Endothelial cell of umbilical vein (primary cell): ENCODE data around the gene ZNF628. TPM values are rescaled to one million over a fixed set of nuclear protein-coding genes. Genes with fewer than 3 reads are reported as not detected.

ENCODE experiments used
- BruUV-seq: library from RNA; stranded (reverse); fragments of 400-500 nt; replicated peaks from 2 replicates; lab custom pipeline; 2021; lab: Mats Ljungman, UMichigan
- CTCF ChIA-PET: fragments of 300-600, 350-600 bp; sonication (Branson Sonifier 250); formaldehyde crosslinking; loops from one replicate; lab custom pipeline; 2021; ENCODE audit warnings: antibody characterized with exemption, inconsistent platforms; lab: Charles Lee
- POLR2A ChIA-PET: fragments of 300-600, 350-600 bp; sonication (Branson Sonifier 250); formaldehyde crosslinking; loops from one replicate; lab custom pipeline; 2021; ENCODE audit warnings: antibody characterized with exemption, inconsistent platforms; lab: Charles Lee
- DNase-seq: peaks from one replicate; pipeline ENCODE4 v3.0.0-alpha.2; 2011; ENCODE audit warnings: low read depth, low spot score
- FAIRE-seq: peaks from 2 replicates; lab custom pipeline; 2011; peaks lifted over from hg19 to GRCh38; lab: Jason Lieb, UNC
- H2AFZ ChIP-seq: 2 replicates; pipeline ENCODE4 v1.6.0; 2012; ENCODE audit warnings: low read depth, low read length, control low read depth, inconsistent platforms
- H3K27ac ChIP-seq: 2 replicates; pipeline ENCODE4 v1.5.1; 2011; ENCODE audit warnings: low read depth, mild to moderate bottlenecking, control low read depth, low read length, moderate library complexity; ENCODE audit not compliant: insufficient read depth
- H3K27me3 ChIP-seq, 2 experiments: 2 replicates each; pipeline versions ENCODE4 v1.6.0 to v1.6.1; 2011; ENCODE audit warnings: low read length in 2 of 2, mixed read lengths in 1 of 2; ENCODE audit not compliant: control insufficient read depth in 2 of 2, insufficient read depth in 2 of 2
- H3K36me3 ChIP-seq, 2 experiments: 2 replicates in 1 of 2; 3 replicates in 1 of 2; pipeline ENCODE4 v1.5.1; 2011; ENCODE audit warnings: low read length in 2 of 2, mild to moderate bottlenecking in 1 of 2, moderate library complexity in 1 of 2; ENCODE audit not compliant: control insufficient read depth in 2 of 2, insufficient read depth in 2 of 2; ENCODE audit errors: extremely low read depth in 1 of 2
- H3K4me1 ChIP-seq: 3 replicates; pipeline ENCODE4 v1.5.1; 2011; ENCODE audit warnings: mild to moderate bottlenecking, low read length; ENCODE audit not compliant: control insufficient read depth, insufficient read depth; ENCODE audit errors: extremely low read depth
- H3K4me2 ChIP-seq: 2 replicates; pipeline ENCODE4 v1.6.1; 2011; ENCODE audit warnings: low read length, control low read depth, mixed read lengths; ENCODE audit not compliant: insufficient read depth
- H3K4me3 ChIP-seq, 3 experiments: fragments of 200-600 bp in 1 of 3; sonication (generic), shearing (Covaris generic) in 1 of 3; replicated peaks in 1 of 3; 2 replicates each; pipeline ENCODE4 v1.5.1; 2011 to 2016; ENCODE audit warnings: control low read depth in 3 of 3, low read length in 3 of 3, mild to moderate bottlenecking in 2 of 3, inconsistent platforms in 1 of 3, low read depth in 1 of 3, moderate library complexity in 1 of 3; ENCODE audit not compliant: insufficient read depth in 1 of 3
- H3K79me2 ChIP-seq: 2 replicates; pipeline ENCODE4 v1.6.0; 2012; ENCODE audit warnings: low read length, inconsistent platforms; ENCODE audit not compliant: control insufficient read depth, insufficient read depth
- H3K9ac ChIP-seq: replicated peaks from 2 replicates; pipeline ENCODE3; 2011; ENCODE audit warnings: low read length, control low read depth; ENCODE audit not compliant: insufficient read depth; ENCODE audit errors: extremely low read depth
- H3K9me1 ChIP-seq: replicated peaks from 3 replicates; pipeline ENCODE4 v1.6.0; 2011; ENCODE audit warnings: mild to moderate bottlenecking, low read length; ENCODE audit not compliant: control insufficient read depth, insufficient read depth; ENCODE audit errors: extremely low read depth
- H3K9me3 ChIP-seq: replicated peaks from 2 replicates; pipeline ENCODE4 v1.5.1; 2012; ENCODE audit warnings: low read length, inconsistent platforms; ENCODE audit not compliant: control insufficient read depth, insufficient read depth
- H4K20me1 ChIP-seq: replicated peaks from 2 replicates; pipeline ENCODE3; 2011; ENCODE audit warnings: mild to moderate bottlenecking, low read length; ENCODE audit not compliant: control insufficient read depth, insufficient read depth; ENCODE audit errors: extremely low read depth
- CTCF ChIP-seq, 2 donors: IDR thresholded peaks; 1 replicate in 1 of 2; 2 replicates in 1 of 2; pipeline ENCODE4 v1.5.1; 2011; ENCODE audit warnings: low read length in 2 of 2, mild to moderate bottlenecking in 2 of 2, moderate library complexity in 2 of 2, control low read depth in 1 of 2, inconsistent platforms in 1 of 2, low read depth in 1 of 2; ENCODE audit not compliant: insufficient read depth in 1 of 2; ENCODE audit errors: extremely low read depth in 1 of 2
- EZH2 ChIP-seq: IDR thresholded peaks from 2 replicates; pipeline ENCODE4 v1.6.1; 2012; ENCODE audit warnings: borderline replicate concordance, low read depth, mild to moderate bottlenecking, moderate library complexity, low read length, inconsistent platforms; ENCODE audit not compliant: severe bottlenecking
- FOS ChIP-seq: IDR thresholded peaks from 2 replicates; pipeline ENCODE4 v1.6.1; 2011; ENCODE audit warnings: mild to moderate bottlenecking, low read length, moderate library complexity, borderline replicate concordance; ENCODE audit not compliant: insufficient read depth
- dilution Hi-C: fragments of 300-500 bp; cut with MboI; formaldehyde crosslinking; loops from one replicate; pipeline ENCODE4 v1.15.0; 2019; ENCODE audit warnings: low sequenced_read_pairs; ENCODE audit not compliant: extremely low pct_ligation_motif_present
- intact Hi-C: fragments of 100-400 bp; cut with micrococcal nuclease; formaldehyde crosslinking; loops from one replicate; pipeline ENCODE4 v1.10.0; 2022
- polyA plus RNA-seq, 4 experiments: library from polyadenylated mRNA; depleted of rRNA in 3 of 4; stranded (reverse) in 3 of 4; unstranded in 1 of 4; fragments of >200 nt; gene quantifications; 2 replicates each; pipeline versions ENCODE4 v1.2.1 to v1.2.3, GENCODE V29; 2011 to 2012; ENCODE audit warnings: missing spikeins in 1 of 4
- total RNA-seq: library from RNA; stranded (reverse); gene quantifications from 2 replicates; pipeline ENCODE4 v1.2.3, GENCODE V29; 2021

ZNF628 gene
- total and polyA plus RNA-seq, 2 donors (not counting 3 experiments of a cell fraction or from before 2014, with no cell fraction given) = 2.0 to 10.4 TPM

- Histone ChIP-seq H3K27me3 (no peaks in the 10 kb centered on the region), H3K79me2 (peaks cover 2% of the 10 kb centered on the region), H2AFZ (no peak overlapping the region), H3K4me2 (peak overlapping the region; percentile 71), H4K20me1 (no peaks in the 10 kb centered on the region), H3K4me1 (peaks cover 34% of the 10 kb centered on the region), H3K9me3 (no peaks in the 10 kb centered on the region), H3K4me3 (peak overlapping the region in 1 of 3 experiments; percentile 7), H3K27ac (peak overlapping the region; percentile 92), H3K36me3 (peaks cover 0 to 3% of the 10 kb centered on the region in 2 experiments), H3K9me1 (no peaks in the 10 kb centered on the region), H3K9ac (peak overlapping the region; percentile 29)
- ChIA-PET CTCF (interaction anchor here (0.7 to 6.1 kb wide), 16 partner anchors 9 to 345 kb away, joined by 3 to 91 read pairs (median 4); partner anchors contain the start of genes ISOC2, U2AF2, ZNF524 and ZNF628), POLR2A (interaction anchor here (1.3 to 2.2 kb wide), 2 partner anchors 10 to 25 kb away, joined by 6 to 13 read pairs; partner anchors contain the start of genes ISOC2 and ZNF628)
- TSS peak; percentile 57 for BruUV-seq
- FAIRE-seq (no peak), DNase-seq (peak; percentile 29)
- dilution Hi-C loops = no loop called here
- intact Hi-C loops = loop anchor here (2.0 kb wide), 1 partner anchor 20 kb away; no protein-coding TSS in a partner anchor
- no peak for TF ChIP-seq FOS
- TF ChIP-seq CTCF (IDR thresholded peaks at IDR 0.05; ENCODE audit: extremely low read depth in 1 of 2, insufficient read depth in 1 of 2, low read depth in 1 of 2, low read length in 2 of 2) = peak; percentile 6 to 47
- no peak for TF ChIP-seq EZH2
Observed at GRCh38 chr19:55486043-55486970, 9.9 kb downstream of the ZNF628 start.
